HG03571 (cell line): Measurements from ENCODE around the gene B4GALT5.
"Not testable (repeated sequence)": the region's sequence is repeated elsewhere in the genome, so short reads cannot be mapped to it uniquely, and the experiment has no call there.

Source experiments
- ATAC-seq: cut with Tn5 transposase; IDR thresholded peaks from one replicate; pipeline ENCODE4 v1.9.1; 2021; ENCODE audit not compliant: unreplicated experiment

B4GALT5 gene

GRCh38 chr20:49631061-49631716 lies 82.5 kb downstream of the B4GALT5 start:
- ATAC-seq = no peak

- ATAC-seq = peak; percentile 74
Observed at GRCh38 chr20:49630396-49630951, 83.2 kb downstream of the B4GALT5 start.

- ATAC-seq = no peak
Observed at GRCh38 chr20:49629606-49630005, 84.1 kb downstream of the B4GALT5 start.

- ATAC-seq = not testable (repeated sequence)
Observed at GRCh38 chr20:49628280-49628679, 85.4 kb downstream of the B4GALT5 start.

DNA sequence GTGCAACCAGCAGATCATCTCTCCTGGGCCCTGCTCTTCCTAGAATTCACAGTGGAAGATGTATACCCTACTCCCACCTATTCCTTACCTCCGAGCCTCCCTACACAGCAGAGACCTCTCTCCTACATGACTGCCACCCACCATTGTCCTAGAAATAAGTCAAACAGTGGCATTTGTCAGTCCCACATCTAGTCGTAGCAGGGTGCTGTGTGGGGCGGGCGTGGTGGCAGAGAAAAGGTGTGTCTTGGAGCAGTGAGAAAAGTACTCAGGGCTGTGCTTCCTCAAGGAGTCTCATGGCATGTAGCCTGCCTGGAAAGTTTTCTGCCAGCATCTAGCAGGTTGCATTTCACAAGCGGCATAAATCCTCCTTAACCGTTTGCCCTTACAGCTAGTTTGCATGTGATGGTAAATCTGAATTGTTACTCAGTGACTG lies 86.3 kb downstream of the B4GALT5 start:
- no peak for ATAC-seq

- ATAC-seq = not testable (repeated sequence)
Observed at GRCh38 chr20:49624988-49625387, 88.7 kb downstream of the B4GALT5 start.

DNA sequence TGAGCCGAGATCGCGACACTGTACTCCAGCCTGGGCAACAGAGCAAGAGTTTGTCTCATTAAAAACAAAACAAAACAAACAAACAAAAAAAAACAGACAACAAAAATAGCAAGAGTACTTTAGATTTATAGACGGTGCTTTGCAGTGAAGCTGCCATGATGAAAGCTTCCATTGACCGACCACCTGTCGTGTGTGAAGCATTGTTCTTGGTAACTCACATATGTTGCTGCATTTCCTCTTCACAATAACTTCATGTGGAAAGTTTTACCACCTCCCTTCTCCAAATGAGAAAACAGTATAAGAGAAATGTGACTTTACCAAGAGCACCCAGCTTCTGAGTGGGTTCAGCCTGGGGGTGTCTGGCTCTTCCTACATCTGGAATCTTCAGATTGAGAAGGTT lies 89.4 kb downstream of the B4GALT5 start:
- no peak for ATAC-seq

DNA sequence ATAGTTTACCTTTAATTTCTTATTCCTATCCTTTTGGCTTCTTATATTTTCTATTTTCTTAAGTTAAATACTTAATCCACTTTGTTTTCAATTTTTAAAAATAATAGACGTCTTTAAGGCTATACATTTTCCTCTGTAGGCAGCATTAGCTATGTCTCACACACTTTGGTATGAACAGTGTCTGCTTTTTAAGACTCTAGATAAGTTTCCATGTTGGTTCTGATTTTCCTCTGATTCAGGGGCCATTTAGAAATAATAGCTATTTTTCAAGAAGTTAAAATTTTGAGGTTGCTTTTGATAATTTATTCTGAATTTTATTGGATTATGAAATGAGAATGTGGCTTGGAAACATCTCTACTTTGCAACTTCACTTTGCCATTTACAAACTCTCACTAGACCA lies 91.4 kb downstream of the B4GALT5 start:
- ATAC-seq = no peak

- peak; percentile 76 for ATAC-seq
Observed at GRCh38 chr20:49620364-49621240, 93.1 kb downstream of the B4GALT5 start.

DNA sequence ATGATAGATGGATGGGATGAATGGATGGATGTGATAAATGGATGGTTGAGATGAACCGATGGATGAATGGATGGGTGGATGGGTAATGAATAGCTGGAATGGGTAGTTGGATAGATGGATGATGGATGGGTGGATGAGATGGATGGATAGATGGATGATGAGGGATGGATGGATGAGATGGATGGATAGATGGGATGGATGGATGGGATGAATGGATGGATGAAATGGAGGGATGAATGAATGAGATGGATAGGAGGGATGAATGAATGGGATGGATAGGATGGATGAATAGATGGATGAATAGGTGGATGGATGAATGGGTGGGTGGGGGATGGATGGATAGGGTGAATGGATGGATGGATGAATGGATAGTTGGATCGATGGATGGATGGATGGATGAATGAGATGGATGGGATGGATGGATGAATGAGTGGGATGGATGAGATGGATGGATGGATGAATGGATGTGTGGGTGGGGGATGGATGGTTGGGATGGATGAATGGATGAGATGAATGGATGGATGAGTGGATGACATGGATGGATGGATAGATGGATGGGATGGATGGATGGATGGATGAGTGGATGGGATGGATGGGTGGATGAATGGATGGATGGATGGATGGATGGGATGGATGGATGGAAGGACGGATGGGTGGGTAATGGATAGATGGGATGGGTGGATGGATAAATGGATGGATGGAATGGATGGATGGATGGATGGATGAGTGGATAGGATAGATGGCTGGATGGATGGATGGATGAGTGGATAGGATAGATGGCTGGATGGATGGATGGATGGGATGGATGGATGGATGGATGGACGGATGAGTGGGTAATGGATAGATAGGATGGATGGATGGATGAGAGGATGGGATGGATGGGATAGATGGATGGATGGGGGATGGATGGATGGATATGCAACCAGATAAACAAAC lies 94.3 kb downstream of the B4GALT5 start:
- no peak for ATAC-seq

DNA sequence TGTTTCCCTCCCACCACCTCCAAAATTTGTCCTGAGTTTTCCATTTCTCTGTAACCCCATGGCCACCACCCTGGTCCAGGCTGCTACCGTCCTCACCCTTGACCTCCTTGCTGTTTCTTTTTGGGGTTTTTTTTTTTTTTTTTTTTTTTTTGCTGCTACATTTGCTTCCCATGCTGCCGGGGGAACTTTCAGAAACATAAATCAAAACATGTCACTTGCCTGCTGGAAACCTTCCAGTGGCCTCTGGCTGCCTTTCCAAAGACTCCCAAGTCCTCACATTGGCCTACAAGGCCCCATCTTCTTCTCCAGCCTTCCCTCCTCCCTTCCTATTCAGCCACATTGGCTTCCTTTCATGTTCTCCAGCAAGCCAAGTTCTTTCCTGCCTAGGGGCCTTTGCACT lies 95.4 kb downstream of the B4GALT5 start:
- no peak for ATAC-seq

DNA sequence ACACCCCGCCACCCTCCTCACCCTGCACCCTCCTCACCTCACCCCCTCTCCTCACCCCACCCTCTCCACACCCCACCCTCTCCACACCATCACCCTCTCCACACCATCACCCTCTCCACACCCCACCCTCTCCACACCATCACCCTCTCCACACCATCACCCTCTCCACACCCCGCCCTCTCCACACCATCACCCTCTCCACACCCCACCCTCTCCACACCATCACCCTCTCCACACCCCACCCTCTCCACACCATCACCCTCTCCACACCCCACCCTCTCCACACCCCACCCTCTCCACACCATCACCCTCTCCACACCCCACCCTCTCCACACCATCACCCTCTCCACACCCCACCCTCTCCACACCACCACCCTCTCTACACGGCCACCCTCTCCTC lies 96.3 kb downstream of the B4GALT5 start:
- not testable (repeated sequence) for ATAC-seq

DNA sequence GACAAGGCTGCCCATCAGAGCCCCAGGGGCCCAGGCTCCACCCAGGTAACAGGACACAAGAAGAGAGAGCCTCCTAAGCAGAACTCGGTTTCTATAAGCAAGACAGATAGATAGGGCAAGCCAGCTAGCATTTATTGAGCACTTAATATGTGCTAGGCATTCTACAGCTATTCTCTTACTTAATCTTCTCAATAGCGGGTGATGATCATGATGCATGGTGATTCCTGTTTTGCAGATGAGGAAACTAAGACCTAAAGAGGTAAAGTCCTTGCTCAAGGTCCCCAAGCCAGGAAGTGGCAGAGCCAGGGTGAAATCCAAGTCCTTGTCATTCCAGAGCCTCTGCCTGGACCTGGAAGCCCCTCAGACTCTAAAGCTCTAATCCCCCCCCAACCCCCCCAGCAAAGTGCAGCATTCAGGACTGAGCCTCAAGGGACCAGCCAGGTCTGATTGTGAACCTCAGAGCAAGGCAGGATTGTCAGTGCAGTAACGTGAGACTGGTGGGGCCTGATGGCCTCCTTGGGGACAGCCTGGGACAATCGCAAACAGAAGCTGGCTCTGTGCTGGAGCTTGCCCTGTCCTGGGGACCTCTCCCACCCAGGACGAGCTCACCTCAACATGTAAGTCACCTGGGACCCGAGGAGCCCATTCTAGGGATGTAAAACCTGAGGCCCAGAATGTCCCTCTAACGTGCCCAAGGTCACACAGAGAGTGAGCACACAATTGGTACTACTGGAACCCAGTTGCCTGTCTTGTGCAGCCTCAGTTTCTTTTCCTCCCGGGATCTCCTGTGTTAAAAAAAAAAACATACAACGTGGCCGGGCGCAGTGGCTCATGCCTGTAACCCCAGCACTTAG lies 97.3 kb downstream of the B4GALT5 start:
- no peak for ATAC-seq

GRCh38 chr20:49615401-49616153 lies 98.1 kb downstream of the B4GALT5 start:
- ATAC-seq = no peak

DNA sequence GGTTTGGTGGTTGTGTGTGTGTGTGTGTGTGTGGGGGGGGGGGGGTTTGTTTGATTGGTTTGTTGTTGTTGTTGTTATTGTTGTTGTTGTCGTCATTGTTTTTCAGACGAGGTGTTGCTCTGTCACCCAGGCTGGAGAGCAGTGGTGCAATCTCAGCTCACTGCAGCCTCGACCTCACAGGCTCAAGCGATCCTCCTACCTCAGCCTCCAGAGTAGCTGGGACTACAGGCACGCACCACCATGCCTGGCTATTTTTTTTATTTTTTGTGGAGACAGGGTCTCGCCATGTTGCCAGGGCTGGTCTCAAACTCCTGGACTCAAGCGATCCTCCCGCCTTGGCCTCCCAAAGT lies 98.7 kb downstream of the B4GALT5 start:
- ATAC-seq = not testable (repeated sequence)

DNA sequence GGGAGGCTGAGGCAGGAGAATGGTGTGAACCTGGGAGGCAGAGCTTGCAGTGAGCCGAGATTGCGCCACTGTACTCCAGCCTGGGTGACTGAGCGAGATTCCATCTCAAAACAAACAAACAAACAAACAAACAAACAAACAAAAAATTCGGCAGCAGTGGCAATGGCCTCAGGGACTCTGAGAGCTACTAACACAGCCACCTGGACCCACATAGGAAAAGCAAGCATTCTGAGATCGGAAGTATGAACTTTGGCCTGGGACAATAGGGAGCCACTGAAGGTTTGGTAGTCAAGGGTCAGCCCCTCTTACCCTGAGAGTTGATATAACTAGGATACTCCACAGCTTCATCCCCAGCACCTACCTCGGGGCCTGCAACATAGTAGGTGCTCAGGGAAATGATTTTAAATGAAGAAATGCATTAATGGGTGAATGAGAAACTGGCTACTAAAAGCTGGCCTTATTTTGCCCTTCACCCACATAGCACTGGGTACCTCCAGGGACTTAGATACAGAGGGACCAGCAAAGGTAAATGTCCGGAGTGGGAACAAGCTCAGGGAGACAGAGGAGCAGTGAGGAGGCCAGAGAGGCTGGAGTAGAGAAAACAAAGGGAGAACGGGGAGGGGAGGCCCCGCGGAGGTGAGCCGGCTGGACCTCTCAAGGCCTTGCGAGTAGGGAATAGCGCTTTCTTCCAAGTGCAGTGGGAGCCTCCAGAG lies 99.2 kb downstream of the B4GALT5 start:
- ATAC-seq = no peak

DNA sequence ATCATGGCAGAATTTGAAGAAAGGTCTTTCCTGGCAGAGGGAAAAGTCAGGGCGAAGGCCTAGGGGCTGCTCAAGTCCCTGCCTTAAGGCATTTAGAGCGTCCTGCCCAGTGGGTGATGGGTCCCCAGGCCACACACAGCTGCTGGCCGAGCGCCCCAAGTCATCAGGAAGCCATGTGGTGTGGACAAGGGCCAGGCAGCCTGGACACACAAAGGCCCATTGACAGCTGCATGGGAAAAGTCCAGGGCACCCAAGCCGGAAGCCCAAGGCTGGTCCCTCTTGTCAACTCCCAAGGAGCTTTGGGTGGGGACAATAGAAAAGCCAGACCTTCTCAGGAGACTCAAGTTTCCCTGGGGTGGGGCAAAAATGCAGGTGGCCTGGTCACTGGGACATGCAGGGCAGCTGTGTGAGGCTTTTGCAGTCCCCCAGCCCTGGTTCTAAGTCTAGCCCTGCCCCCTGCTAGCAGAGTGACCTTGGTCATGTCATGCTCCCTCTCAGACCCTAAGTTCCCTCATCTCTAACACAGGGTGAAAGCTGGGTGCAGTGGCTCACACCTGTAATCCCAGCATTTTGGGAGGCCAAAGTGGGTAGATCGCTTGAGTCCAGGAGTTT lies 101.4 kb downstream of the B4GALT5 start:
- no peak for ATAC-seq

DNA sequence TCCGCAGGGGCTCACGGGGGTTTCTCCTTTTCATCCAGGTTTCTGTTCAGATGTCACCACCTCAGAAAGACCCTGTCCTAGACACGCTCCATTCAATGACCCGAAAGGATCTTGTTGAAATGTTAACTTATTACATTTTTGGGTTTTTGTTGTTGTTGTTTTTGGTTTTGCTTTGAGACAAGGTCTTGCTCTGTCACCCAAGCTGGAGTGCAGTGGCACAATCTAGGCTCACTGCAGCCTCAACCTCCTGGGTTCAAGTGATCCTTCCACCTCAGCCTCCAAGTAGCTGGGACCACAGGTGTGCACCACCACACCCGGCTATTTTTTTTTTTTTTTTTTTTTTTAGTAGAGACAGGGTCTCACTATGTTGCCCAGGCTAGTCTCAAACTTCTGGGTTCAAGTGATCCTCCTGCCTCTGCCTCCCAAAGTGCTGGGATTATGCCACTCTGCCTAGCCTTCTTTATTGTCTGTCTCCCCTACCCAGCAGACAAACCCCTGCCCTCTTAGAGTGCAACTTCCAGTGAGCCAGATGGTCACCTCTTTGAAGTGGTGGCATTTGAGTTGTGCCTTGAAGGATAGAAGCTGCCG lies 102.0 kb downstream of the B4GALT5 start:
- ATAC-seq = not testable (repeated sequence)
